HG03103 (cell line): Measurements from ENCODE around the gene AGR2.

Source experiments
- ATAC-seq: cut with Tn5 transposase; IDR thresholded peaks from one replicate; pipeline ENCODE4 v1.9.1; 2021; ENCODE audit warnings: low read depth; ENCODE audit not compliant: unreplicated experiment

AGR2 gene

DNA sequence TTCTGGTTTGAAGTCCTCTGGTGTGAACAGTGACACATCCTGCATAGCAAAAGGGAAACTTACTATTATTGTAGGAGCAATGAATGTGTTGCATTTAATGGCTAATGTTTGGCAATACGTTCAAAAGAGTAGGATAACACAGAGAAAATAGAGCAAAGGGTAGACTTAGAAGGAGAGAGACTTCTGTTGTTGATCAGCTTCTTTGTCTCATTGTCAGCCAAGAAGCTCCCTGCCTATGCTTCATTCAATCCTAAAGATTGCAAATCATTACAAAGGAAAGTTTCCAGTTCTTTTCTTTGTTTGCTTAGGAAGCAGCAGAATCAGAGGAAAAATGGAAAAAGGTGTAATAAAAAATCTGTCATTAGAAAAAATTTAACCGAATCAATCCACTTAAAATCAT lies 59.2 kb downstream of the AGR2 start:
- no peak for ATAC-seq

DNA sequence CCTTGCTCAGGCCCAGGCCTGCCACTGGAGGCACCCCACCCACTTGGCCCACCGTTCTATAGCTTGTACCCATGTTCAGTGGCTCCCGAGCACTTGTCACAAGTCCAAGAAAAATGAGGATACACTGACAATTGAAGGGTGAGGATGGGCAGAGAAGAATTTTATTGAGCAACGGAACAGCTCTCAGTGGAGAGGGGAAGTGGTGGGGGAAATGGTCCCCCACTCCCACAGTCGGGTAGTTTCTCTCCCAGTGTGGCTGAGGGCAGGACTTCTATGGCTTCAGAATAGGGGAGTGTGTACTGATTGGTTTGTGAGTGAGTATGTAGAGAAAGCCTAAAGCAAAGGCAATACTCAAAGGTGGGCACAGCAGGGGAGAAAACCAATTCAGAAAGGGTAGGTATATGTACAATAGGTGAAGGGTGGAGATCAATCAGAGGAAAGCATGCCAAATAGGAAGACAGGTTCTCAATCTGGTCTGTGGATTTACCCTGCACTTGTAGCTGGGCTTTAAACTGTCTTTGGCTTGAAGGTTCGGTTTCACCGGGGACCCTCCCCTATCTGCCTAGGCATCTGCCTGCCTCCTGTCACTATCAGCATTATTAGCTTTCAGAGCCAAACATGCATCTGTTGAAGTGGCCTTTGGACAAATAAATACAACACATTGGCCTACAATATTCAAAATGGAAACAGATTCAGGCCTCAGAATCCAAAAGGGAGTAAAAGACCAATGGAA lies 60.1 kb downstream of the AGR2 start:
- ATAC-seq: no peak

DNA sequence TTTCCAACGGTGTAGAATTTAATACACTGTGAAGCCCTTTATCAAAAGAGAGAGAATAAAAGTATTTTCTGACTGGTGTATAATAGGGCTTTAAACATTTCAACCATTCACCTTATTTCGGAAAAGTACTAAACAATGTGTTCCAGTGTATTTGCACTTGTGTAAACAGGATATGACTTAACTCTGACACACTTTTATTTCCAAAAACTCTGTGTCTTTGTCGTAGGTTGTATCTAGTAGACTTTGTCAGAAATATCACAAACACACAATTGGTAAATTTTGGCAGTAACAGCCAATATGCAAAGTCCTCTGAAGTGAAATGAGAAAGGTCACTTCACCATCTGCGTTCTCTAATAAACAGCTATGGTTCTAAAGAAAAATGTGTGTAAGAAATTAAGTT lies 61.6 kb downstream of the AGR2 start:
- ATAC-seq: no peak

DNA sequence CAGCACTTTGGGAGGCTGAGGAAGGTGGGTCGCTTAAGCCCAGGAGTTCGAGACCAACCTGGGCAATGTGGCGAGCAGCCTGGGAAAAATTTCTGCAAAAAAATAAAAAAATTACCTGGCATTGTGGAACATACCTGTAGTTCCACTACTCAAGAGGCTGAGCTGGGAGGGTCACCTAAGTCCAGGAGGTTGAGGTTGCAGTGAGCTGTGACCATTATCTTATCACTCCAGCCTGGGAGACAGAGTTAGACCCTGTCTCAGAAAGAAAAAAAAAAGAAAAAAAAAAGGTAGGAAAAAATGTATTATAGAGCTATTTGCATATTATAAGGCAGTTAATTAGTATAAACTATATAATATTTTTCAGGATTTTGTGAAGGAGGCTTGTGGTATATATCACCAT lies 62.3 kb downstream of the AGR2 start:
- no peak for ATAC-seq
